Gastrocnemius medialis (tissue), 4 donors: ENCODE results near the gene LRRC28. TPM values are rescaled to one million over a fixed set of nuclear protein-coding genes. Genes with fewer than 3 reads are reported as not detected.

ENCODE experiments used
- ATAC-seq, 2 donors: fragments of 150-250 bp; one replicate each; pipeline ENCODE4 v1.9.1; 2016
- DNase-seq, 2 donors: peaks; one replicate each; pipeline ENCODE4 v3.0.0-alpha.2; 2019
- H3K27ac ChIP-seq, 4 donors: fragments of 200-600 bp; sonication (generic); 1 replicate in 1 of 4; 2 replicates in 3 of 4; pipeline ENCODE4 v1.5.1; 2016 to 2018; ENCODE audit warnings: mild to moderate bottlenecking in 2 of 4, moderate library complexity in 1 of 4
- H3K27me3 ChIP-seq, 3 donors: fragments of 200-600 bp; sonication (generic) in 2 of 3; 1 replicate in 1 of 3; 2 replicates in 2 of 3; pipeline versions ENCODE4 v1.5.1 to v1.6.0; 2016 to 2019; ENCODE audit warnings: mild to moderate bottlenecking in 1 of 3, moderate library complexity in 1 of 3
- H3K36me3 ChIP-seq, 2 donors: fragments of 200-600 bp; sonication (generic) in 1 of 2; one replicate each; pipeline ENCODE4 v1.5.1; 2017 to 2018
- H3K4me1 ChIP-seq, 2 donors: fragments of 200-600 bp; sonication (generic) in 1 of 2; one replicate each; pipeline ENCODE4 v1.5.1; 2016 to 2017; ENCODE audit warnings: mild to moderate bottlenecking in 2 of 2
- H3K4me3 ChIP-seq, 4 donors: fragments of 200-600 bp; sonication (generic) in 3 of 4; 1 replicate in 1 of 4; 2 replicates in 3 of 4; pipeline ENCODE4 v1.5.1; 2016 to 2019; ENCODE audit warnings: mild to moderate bottlenecking in 2 of 4
- H3K9me3 ChIP-seq, 3 donors: fragments of 200-600 bp; sonication (generic) in 2 of 3; 1 replicate in 1 of 3; 2 replicates in 2 of 3; pipeline ENCODE4 v1.5.1; 2016 to 2019
- POLR2A ChIP-seq, 2 donors: fragments of 450-650 bp; IDR thresholded peaks; one replicate each; pipeline ENCODE4 v1.6.1; 2017; ENCODE audit warnings: antibody characterized with exemption in 2 of 2, mild to moderate bottlenecking in 2 of 2, moderate library complexity in 2 of 2
- in situ Hi-C, 4 donors: fragments of 200-750 bp; cut with MboI; loops; one replicate each; pipeline versions ENCODE4 v1.15.0 to v1.8.0; 2017; ENCODE audit warnings: low sequenced_read_pairs in 4 of 4
- intact Hi-C: fragments of 100-400 bp; cut with DNase I; formaldehyde crosslinking; loops from one replicate; pipeline ENCODE4 v1.15.1; 2023; ENCODE audit warnings: low total_unique reads
- total RNA-seq, 4 donors: library from RNA; depleted of rRNA; stranded (reverse); fragments of >200 nt; gene quantifications; one replicate each; pipeline versions ENCODE4 v1.1.0 to v1.2.3, GENCODE V29; 2016
- TF ChIP-seq, protein P1 (sequence below), 5 experiments: fragments of 450-650 bp in 3 of 5; fragments of 200-600 bp in 2 of 5; sonication (generic) in 2 of 5; IDR thresholded peaks in 4 of 5; conservative IDR thresholded peaks in 1 of 5; 1 replicate in 4 of 5; 2 replicates in 1 of 5; pipeline ENCODE4 v1.5.1; 2016 to 2019; ENCODE audit warnings: antibody characterized with exemption in 5 of 5, mild to moderate bottlenecking in 3 of 5, moderate library complexity in 3 of 5

The LRRC28 gene
- total RNA-seq, 4 donors from 2014 or later = 22.0 to 48.5 (median 36.9) TPM

- Histone ChIP-seq H3K27me3 (no peaks in the 10 kb centered on the region), H3K36me3 (no peaks in the 10 kb centered on the region), H3K27ac (peak overlapping the region; percentile 76 to 85 (median 83)), H3K9me3 (no peaks in the 10 kb centered on the region), H3K4me1 (peaks cover 42 to 48% of the 10 kb centered on the region in 2 donors), H3K4me3 (peak overlapping the region; percentile 20 to 44 (median 36))
- peak in 1 of 2 donors; percentile 55 for TF ChIP-seq POLR2A (IDR thresholded peaks at IDR 0.05)
- TF ChIP-seq, protein P1, sequence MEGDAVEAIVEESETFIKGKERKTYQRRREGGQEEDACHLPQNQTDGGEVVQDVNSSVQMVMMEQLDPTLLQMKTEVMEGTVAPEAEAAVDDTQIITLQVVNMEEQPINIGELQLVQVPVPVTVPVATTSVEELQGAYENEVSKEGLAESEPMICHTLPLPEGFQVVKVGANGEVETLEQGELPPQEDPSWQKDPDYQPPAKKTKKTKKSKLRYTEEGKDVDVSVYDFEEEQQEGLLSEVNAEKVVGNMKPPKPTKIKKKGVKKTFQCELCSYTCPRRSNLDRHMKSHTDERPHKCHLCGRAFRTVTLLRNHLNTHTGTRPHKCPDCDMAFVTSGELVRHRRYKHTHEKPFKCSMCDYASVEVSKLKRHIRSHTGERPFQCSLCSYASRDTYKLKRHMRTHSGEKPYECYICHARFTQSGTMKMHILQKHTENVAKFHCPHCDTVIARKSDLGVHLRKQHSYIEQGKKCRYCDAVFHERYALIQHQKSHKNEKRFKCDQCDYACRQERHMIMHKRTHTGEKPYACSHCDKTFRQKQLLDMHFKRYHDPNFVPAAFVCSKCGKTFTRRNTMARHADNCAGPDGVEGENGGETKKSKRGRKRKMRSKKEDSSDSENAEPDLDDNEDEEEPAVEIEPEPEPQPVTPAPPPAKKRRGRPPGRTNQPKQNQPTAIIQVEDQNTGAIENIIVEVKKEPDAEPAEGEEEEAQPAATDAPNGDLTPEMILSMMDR (IDR thresholded peaks at IDR 0.05 in 4 of 5, conservative IDR thresholded peaks at IDR 0.05 in 1 of 5) = no peak
- intact Hi-C loops = loop anchor here (2.0 kb wide), 1 partner anchor 18 kb away; no protein-coding TSS in a partner anchor
- ATAC-seq (peak; percentile 94 to 95), DNase-seq (peak; percentile 65 to 73)
- in situ Hi-C loops = no loop called here
Observed at GRCh38 chr15:99306694-99307338, 55.5 kb downstream of the LRRC28 start.

DNA sequence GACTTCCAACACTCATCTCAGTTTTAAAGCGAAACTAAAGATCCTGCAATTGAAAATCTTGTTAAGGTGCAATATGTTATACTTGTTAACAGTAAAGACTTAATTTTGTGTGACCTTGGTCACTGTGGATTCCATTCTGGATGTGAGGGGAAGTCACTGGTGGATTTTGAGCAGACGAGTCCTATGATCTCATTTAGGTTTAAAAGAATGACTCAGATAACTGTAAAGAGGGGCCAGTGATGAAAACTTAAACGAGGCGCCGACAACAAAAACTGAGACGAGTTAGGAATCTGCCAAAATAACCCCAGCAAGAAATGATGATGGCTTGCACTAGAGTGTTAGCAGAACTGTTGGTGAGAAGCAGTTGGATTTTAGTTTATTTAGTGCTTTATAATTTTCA lies 56.5 kb downstream of the LRRC28 start:
- in situ Hi-C loops (no loop called here), intact Hi-C loops (loop anchor here (2.0 kb wide), 1 partner anchor 17 kb away; no protein-coding TSS in a partner anchor)
- no peak for ATAC-seq

DNA sequence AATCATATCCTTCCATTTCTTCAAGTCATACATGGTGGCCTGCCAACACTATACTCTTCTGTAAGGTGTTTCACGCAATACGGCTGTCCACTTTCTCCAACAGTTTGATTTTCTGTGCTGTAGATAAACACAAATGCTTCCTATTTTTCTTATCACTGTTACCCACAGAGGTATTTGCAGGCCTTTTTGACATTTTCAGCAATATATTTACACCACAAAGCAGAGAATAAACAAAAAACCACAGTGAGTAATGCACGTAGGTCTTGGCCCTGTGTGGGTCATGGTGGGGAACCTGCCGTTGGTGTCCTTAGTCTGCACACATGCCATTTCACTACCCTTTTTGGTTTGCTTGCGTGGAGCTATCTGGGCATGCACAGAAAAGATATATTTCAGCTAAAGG lies 59.5 kb downstream of the LRRC28 start:
- no peak for DNase-seq
- H3K27ac ChIP-seq = no peak overlapping the region
- peaks cover 0 to 4% of the 10 kb centered on the region in 2 donors for H3K36me3 ChIP-seq
- H3K27me3 ChIP-seq = no peaks in the 10 kb centered on the region
- H3K4me3 ChIP-seq = no peak overlapping the region
- H3K4me1 ChIP-seq = peaks cover 15 to 28% of the 10 kb centered on the region in 2 donors
- TF ChIP-seq, protein P1 (IDR thresholded peaks at IDR 0.05 in 4 of 5, conservative IDR thresholded peaks at IDR 0.05 in 1 of 5) = no peak
- TF ChIP-seq POLR2A (IDR thresholded peaks at IDR 0.05) = no peak
- intact Hi-C loops = no loop called here
- in situ Hi-C loops = no loop called here
- ATAC-seq = no peak
- peaks cover 0 to 6% (median 4%) of the 10 kb centered on the region in 3 donors for H3K9me3 ChIP-seq

More for the DNA sequence above, 56.5 kb downstream of the LRRC28 start:
- H3K36me3 ChIP-seq = no peaks in the 10 kb centered on the region
- no peaks in the 10 kb centered on the region for H3K27me3 ChIP-seq
- no peak for DNase-seq
- H3K4me3 ChIP-seq = peak overlapping the region in 1 of 4 donors; percentile 36
- peaks cover 0 to 4% (median 3%) of the 10 kb centered on the region in 3 donors for H3K9me3 ChIP-seq
- peak overlapping the region; percentile 76 to 85 (median 83) for H3K27ac ChIP-seq
- TF ChIP-seq, protein P1 (IDR thresholded peaks at IDR 0.05 in 4 of 5, conservative IDR thresholded peaks at IDR 0.05 in 1 of 5) = no peak
- no peak for TF ChIP-seq POLR2A (IDR thresholded peaks at IDR 0.05)
- H3K4me1 ChIP-seq = peaks cover 39 to 44% of the 10 kb centered on the region in 2 donors

GRCh38 chr15:99312228-99312627 lies 60.9 kb downstream of the LRRC28 start:
- Histone ChIP-seq H3K9me3 (peaks cover 0 to 6% (median 4%) of the 10 kb centered on the region in 3 donors), H3K27me3 (no peaks in the 10 kb centered on the region), H3K4me1 (peaks cover 7 to 13% of the 10 kb centered on the region in 2 donors), H3K4me3 (no peak overlapping the region), H3K27ac (no peak overlapping the region), H3K36me3 (peaks cover 0 to 4% of the 10 kb centered on the region in 2 donors)
- in situ Hi-C loops = no loop called here
- TF ChIP-seq, protein P1 (IDR thresholded peaks at IDR 0.05 in 4 of 5, conservative IDR thresholded peaks at IDR 0.05 in 1 of 5) = no peak
- no peak for TF ChIP-seq POLR2A (IDR thresholded peaks at IDR 0.05)
- ATAC-seq = no peak
- no peak for DNase-seq
- intact Hi-C loops = no loop called here
